A549 (cell line): ENCODE results near the gene PTPRK.

ENCODE experiments used
- EHF ChIP-seq: fragments of 250-450 bp; sonication (Bioruptor Pico); IDR thresholded peaks from 2 replicates; pipeline ENCODE4 v1.5.0; 2020; ENCODE audit warnings: mild to moderate bottlenecking
- POLR2A ChIP-seq: IDR thresholded peaks from 2 replicates; pipeline ENCODE4 v1.6.1; 2012; ENCODE audit warnings: mild to moderate bottlenecking, low read length

DNA sequence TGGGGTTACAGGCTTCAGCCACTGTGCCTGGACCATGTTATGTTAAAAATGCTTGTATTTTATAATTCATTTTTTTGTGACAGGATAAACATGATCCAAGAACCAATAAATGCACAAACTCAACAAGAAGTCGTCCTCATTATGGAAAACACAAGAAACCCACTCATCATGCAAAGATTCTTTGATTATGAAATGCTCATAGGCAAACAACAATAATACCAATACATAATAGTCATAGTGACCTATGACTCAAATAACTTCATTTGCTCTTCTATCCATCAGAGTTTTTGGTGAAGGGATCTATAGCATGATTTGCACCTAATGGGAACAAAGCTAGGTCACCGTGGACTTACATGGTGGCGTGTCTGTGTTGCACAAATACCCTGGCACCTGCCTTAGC, 402.5 kb downstream of the PTPRK start:
- no peak for TF ChIP-seq EHF (CRISPR knock-in tag)
- no peak for TF ChIP-seq POLR2A
